ENCODE data around the gene MASP1.

Gene MASP1

GRCh38 chr3:187288855-187289605, 2.5 kb downstream of the MASP1 start:
- no peak for TF ChIP-seq PAX5 (IDR thresholded peaks at IDR 0.05; ENCODE audit: insufficient read depth, low read length, severe bottlenecking)
- no peak for TF ChIP-seq POLR2A (IDR thresholded peaks at IDR 0.05; ENCODE audit: low read depth, low read length)
- no peak for TF ChIP-seq POLR2AphosphoS5 (IDR thresholded peaks at IDR 0.05; ENCODE audit: low read depth, low read length)
- TF ChIP-seq POU2F2 (IDR thresholded peaks at IDR 0.05; ENCODE audit: low read depth, low read length): no peak
- TF ChIP-seq TAF1 (IDR thresholded peaks at IDR 0.05; ENCODE audit: low read depth, low read length): no peak
- TF ChIP-seq SPI1 (IDR thresholded peaks at IDR 0.05; ENCODE audit: low read depth, low read length): no peak
- DNase-seq (ENCODE audit: insufficient read length, low spot score) (no peak), FAIRE-seq (no peak)

GRCh38 chr3:187288131-187288854, 3.2 kb downstream of the MASP1 start:
- DNase-seq (ENCODE audit: insufficient read length, low spot score): no peak
- no peak for FAIRE-seq
- TF ChIP-seq POLR2A (IDR thresholded peaks at IDR 0.05; ENCODE audit: low read depth, low read length): no peak

- FAIRE-seq (no peak), DNase-seq (ENCODE audit: insufficient read length, low spot score) (no peak)
- TF ChIP-seq SPI1 (IDR thresholded peaks at IDR 0.05; ENCODE audit: low read depth, low read length): no peak
- no peak for TF ChIP-seq PAX5 (IDR thresholded peaks at IDR 0.05; ENCODE audit: insufficient read depth, low read length, severe bottlenecking)
- TF ChIP-seq POLR2A (IDR thresholded peaks at IDR 0.05; ENCODE audit: low read depth, low read length): no peak
- no peak for TF ChIP-seq TAF1 (IDR thresholded peaks at IDR 0.05; ENCODE audit: low read depth, low read length)
- no peak for TF ChIP-seq POU2F2 (IDR thresholded peaks at IDR 0.05; ENCODE audit: low read depth, low read length)
- no peak for TF ChIP-seq POLR2AphosphoS5 (IDR thresholded peaks at IDR 0.05; ENCODE audit: low read depth, low read length)
Measured at GRCh38 chr3:187287256-187287655, 4.3 kb downstream of the MASP1 start.

GRCh38 chr3:187286467-187287059, 5.0 kb downstream of the MASP1 start:
- FAIRE-seq (no peak), DNase-seq (ENCODE audit: insufficient read length, low spot score) (no peak)
- no peak for TF ChIP-seq POLR2AphosphoS5 (IDR thresholded peaks at IDR 0.05; ENCODE audit: low read depth, low read length)
- TF ChIP-seq POLR2A (IDR thresholded peaks at IDR 0.05; ENCODE audit: low read depth, low read length): no peak
- no peak for TF ChIP-seq POU2F2 (IDR thresholded peaks at IDR 0.05; ENCODE audit: low read depth, low read length)
- TF ChIP-seq TAF1 (IDR thresholded peaks at IDR 0.05; ENCODE audit: low read depth, low read length): no peak
- no peak for TF ChIP-seq SPI1 (IDR thresholded peaks at IDR 0.05; ENCODE audit: low read depth, low read length)
- no peak for TF ChIP-seq PAX5 (IDR thresholded peaks at IDR 0.05; ENCODE audit: insufficient read depth, low read length, severe bottlenecking)

- DNase-seq (ENCODE audit: insufficient read length, low spot score) (no peak), FAIRE-seq (no peak)
- TF ChIP-seq POU2F2 (IDR thresholded peaks at IDR 0.05; ENCODE audit: low read depth, low read length) (no peak), POLR2AphosphoS5 (IDR thresholded peaks at IDR 0.05; ENCODE audit: low read depth, low read length) (no peak), PAX5 (IDR thresholded peaks at IDR 0.05; ENCODE audit: insufficient read depth, low read length, severe bottlenecking) (no peak), SPI1 (IDR thresholded peaks at IDR 0.05; ENCODE audit: low read depth, low read length) (no peak), POLR2A (IDR thresholded peaks at IDR 0.05; ENCODE audit: low read depth, low read length) (no peak), TAF1 (IDR thresholded peaks at IDR 0.05; ENCODE audit: low read depth, low read length) (no peak)
Measured at GRCh38 chr3:187281191-187281714, 10.3 kb downstream of the MASP1 start.

- TF ChIP-seq SPI1 (IDR thresholded peaks at IDR 0.05; ENCODE audit: low read depth, low read length) (no peak), PAX5 (IDR thresholded peaks at IDR 0.05; ENCODE audit: insufficient read depth, low read length, severe bottlenecking) (no peak), POLR2A (IDR thresholded peaks at IDR 0.05; ENCODE audit: low read depth, low read length) (no peak), TAF1 (IDR thresholded peaks at IDR 0.05; ENCODE audit: low read depth, low read length) (no peak), POU2F2 (IDR thresholded peaks at IDR 0.05; ENCODE audit: low read depth, low read length) (no peak), POLR2AphosphoS5 (IDR thresholded peaks at IDR 0.05; ENCODE audit: low read depth, low read length) (no peak)
- no peak for FAIRE-seq
Measured at GRCh38 chr3:187280644-187281043, 10.9 kb downstream of the MASP1 start.

GRCh38 chr3:187277129-187277462, 14.4 kb downstream of the MASP1 start:
- no peak for FAIRE-seq
- TF ChIP-seq POLR2AphosphoS5 (IDR thresholded peaks at IDR 0.05; ENCODE audit: low read depth, low read length): no peak
- no peak for TF ChIP-seq POLR2A (IDR thresholded peaks at IDR 0.05; ENCODE audit: low read depth, low read length)
- TF ChIP-seq POU2F2 (IDR thresholded peaks at IDR 0.05; ENCODE audit: low read depth, low read length): no peak
- TF ChIP-seq TAF1 (IDR thresholded peaks at IDR 0.05; ENCODE audit: low read depth, low read length): no peak
- TF ChIP-seq PAX5 (IDR thresholded peaks at IDR 0.05; ENCODE audit: insufficient read depth, low read length, severe bottlenecking): no peak
- TF ChIP-seq SPI1 (IDR thresholded peaks at IDR 0.05; ENCODE audit: low read depth, low read length): no peak
- no peak for DNase-seq (ENCODE audit: insufficient read length, low spot score)

More at GRCh38 chr3:187280644-187281043, 10.9 kb downstream of the MASP1 start:
- no peak for DNase-seq (ENCODE audit: insufficient read length, low spot score)

- DNase-seq (ENCODE audit: insufficient read length, low spot score): no peak
- no peak for FAIRE-seq
- TF ChIP-seq POU2F2 (IDR thresholded peaks at IDR 0.05; ENCODE audit: low read depth, low read length) (no peak), PAX5 (IDR thresholded peaks at IDR 0.05; ENCODE audit: insufficient read depth, low read length, severe bottlenecking) (no peak), POLR2A (IDR thresholded peaks at IDR 0.05; ENCODE audit: low read depth, low read length) (no peak), SPI1 (IDR thresholded peaks at IDR 0.05; ENCODE audit: low read depth, low read length) (no peak), POLR2AphosphoS5 (IDR thresholded peaks at IDR 0.05; ENCODE audit: low read depth, low read length) (no peak), TAF1 (IDR thresholded peaks at IDR 0.05; ENCODE audit: low read depth, low read length) (no peak)
Measured at GRCh38 chr3:187276397-187277128, 15.0 kb downstream of the MASP1 start.

GRCh38 chr3:187274977-187275338, 16.6 kb downstream of the MASP1 start:
- DNase-seq (ENCODE audit: insufficient read length, low spot score) (no peak), FAIRE-seq (no peak)
- TF ChIP-seq TAF1 (IDR thresholded peaks at IDR 0.05; ENCODE audit: low read depth, low read length): no peak
- TF ChIP-seq POLR2AphosphoS5 (IDR thresholded peaks at IDR 0.05; ENCODE audit: low read depth, low read length): no peak
- no peak for TF ChIP-seq POU2F2 (IDR thresholded peaks at IDR 0.05; ENCODE audit: low read depth, low read length)
- TF ChIP-seq PAX5 (IDR thresholded peaks at IDR 0.05; ENCODE audit: insufficient read depth, low read length, severe bottlenecking): no peak
- no peak for TF ChIP-seq SPI1 (IDR thresholded peaks at IDR 0.05; ENCODE audit: low read depth, low read length)
- no peak for TF ChIP-seq POLR2A (IDR thresholded peaks at IDR 0.05; ENCODE audit: low read depth, low read length)
